VCaP (cell line): Measurements from ENCODE around the gene NRP2.

Source experiments
- H3K27ac ChIP-seq: fragments of 450-650 bp; 2 replicates; pipeline ENCODE4 v1.5.1; 2017
- CTCF ChIP-seq: fragments of 450-650 bp; conservative IDR thresholded peaks from 2 replicates; pipeline ENCODE4 v1.5.1; 2017; ENCODE audit warnings: mild to moderate bottlenecking, moderate library complexity

NRP2 gene

GRCh38 chr2:205816268-205816667 lies 134.0 kb downstream of the NRP2 start:
- peak overlapping the region; percentile 32; the same call in 1 of the 2 replicates for H3K27ac ChIP-seq
- TF ChIP-seq CTCF = no peak

DNA sequence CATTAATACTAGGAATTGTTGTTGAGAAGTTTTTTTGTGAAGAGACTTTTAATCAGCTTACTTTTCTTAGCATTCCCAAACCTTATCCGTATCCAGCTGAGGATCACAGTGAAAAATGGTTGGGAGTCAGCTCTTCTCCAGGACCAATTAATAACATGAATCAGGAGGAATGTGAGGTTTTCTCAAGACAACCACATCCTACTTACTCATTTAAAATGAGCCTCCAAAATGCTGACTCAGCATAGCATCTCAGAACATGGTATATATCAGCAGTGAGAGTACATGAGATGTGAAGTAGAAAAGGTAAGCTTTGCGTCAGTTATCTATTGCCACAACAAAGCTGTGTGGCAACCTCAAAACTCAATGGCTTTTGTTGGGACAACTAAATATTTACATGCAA lies 140.3 kb downstream of the NRP2 start:
- TF ChIP-seq CTCF = no peak
- H3K27ac ChIP-seq = no peak overlapping the region

DNA sequence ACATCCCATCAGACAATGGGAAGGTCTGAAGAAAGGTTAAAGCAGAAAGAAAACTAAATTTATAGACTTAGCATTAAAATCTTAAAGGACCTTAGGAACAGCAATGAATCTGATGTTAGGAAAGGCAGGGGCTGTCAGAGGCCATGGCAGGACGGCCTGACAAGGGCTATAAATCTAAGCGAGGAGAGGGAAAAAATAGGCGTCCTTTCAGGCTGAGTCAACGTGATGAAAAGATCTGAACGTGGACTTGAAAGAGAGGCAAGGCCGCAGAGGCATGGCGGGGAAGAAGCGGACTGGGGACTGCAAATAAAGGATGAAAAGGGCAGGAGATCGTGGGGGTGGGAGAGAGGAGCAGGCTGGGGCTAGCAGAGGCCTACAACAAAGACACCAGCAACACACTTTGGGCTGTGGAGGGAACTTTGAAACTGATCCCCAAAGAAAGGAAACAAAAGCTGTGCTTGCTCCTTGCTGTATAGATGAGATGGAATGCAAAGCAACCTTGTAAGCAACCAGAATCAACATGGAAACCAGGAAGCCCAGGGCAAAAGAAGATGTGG lies 145.6 kb downstream of the NRP2 start:
- no peak overlapping the region for H3K27ac ChIP-seq
- no peak for TF ChIP-seq CTCF

DNA sequence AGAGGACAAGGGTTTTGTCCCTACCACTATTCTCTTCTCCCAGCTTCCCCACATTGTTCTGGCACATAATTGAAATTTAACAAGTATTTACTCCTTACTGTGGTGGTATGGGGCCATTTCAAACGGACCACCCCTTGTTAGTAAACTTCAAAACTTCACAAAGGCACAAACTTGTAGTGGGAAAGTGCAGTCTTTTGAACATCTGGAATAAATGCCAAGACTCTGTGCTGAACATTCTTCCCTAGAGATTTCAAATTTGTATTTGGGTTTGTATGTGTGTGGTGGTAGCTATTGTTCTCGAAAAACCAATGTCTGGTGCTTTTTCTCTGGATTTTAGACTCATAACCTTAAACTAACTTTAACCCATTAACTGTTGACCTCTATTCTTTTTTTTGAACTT lies 151.6 kb downstream of the NRP2 start:
- no peak overlapping the region for H3K27ac ChIP-seq
- no peak for TF ChIP-seq CTCF

DNA sequence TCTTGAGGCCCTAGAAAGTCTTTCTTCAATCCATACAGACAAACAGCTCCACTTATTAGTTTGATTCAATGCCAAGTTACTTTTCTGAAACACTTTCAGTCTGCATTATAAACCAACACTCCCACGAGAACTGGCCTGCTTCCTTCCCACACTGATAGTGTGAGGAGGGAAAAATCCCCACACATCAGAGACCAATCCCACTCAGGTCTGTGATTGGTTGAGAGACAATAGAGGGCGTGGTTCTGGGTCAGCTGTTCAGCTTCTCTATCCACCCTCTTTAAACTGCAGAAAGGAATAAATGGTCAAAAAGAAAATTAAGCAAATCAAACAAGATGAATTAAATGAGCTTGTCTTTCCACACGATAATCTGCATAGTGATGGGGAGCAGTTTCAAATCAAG lies 152.5 kb downstream of the NRP2 start:
- H3K27ac ChIP-seq = no peak overlapping the region
- TF ChIP-seq CTCF = no peak

GRCh38 chr2:205835251-205835791 lies 153.0 kb downstream of the NRP2 start:
- H3K27ac ChIP-seq = no peak overlapping the region
- TF ChIP-seq CTCF = no peak

DNA sequence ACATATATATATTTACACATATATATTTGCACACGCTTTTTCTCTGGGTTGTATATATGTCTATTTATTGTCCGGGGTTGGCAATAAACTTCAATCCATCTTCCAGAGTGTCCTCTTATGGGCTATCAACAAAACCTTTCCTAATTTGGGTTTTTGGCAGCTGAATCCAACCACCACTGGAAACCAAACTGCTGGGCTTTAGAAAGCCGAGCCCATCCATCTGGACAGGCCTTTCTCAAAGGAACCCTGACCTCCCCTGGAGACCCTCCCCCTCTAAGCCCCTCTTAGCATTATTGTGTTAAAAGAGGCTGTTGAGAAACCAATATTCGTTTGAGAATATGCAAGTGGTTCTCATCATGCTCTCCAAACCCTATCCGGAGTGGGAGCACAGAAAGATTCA lies 153.6 kb downstream of the NRP2 start:
- no peak overlapping the region for H3K27ac ChIP-seq
- TF ChIP-seq CTCF = no peak
